ENCODE data around the gene PPP1R2. TPM values are rescaled to one million over a fixed set of nuclear protein-coding genes. Genes with fewer than 3 reads are reported as not detected.

PPP1R2 gene
- total and polyA plus RNA-seq, 2 of the 13 experiments (the other 11 are each of a cell fraction or from before 2014, with no cell fraction given) = 36.5 to 86.5 TPM

DNA sequence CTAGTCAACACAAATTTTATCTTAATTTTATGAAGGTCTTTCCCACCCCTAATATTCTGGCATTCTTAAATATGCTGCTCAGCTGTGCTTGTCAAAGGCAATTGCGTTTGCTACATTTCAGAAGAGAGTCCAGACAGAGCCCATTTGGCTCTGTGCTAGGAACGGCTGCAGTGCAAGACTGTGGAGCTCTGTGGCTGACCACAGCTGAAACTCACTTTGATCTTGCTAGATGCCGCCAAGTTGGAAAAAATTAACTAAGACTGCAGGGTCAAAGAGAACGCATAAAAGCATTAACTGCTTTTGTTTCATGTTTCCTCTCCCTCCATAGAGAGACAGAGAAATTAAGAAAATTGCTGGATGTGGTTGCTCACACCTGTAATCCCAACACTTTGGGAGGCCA lies 7.6 kb upstream of the PPP1R2 start (continued):
- TF ChIP-seq ZKSCAN5 (CRISPR knock-in tag; IDR thresholded peaks at IDR 0.05) (no peak), SETDB1 (CRISPR knock-in tag; IDR thresholded peaks at IDR 0.05; ENCODE audit: borderline replicate concordance) (no peak), ZSCAN20 (CRISPR knock-in tag; IDR thresholded peaks at IDR 0.05; ENCODE audit: borderline replicate concordance) (no peak), SOX5 (CRISPR knock-in tag; IDR thresholded peaks at IDR 0.05; ENCODE audit: borderline replicate concordance) (peak; percentile 71; the same call in 1 of the 2 replicates), ZNF777 (CRISPR knock-in tag; IDR thresholded peaks at IDR 0.05) (no peak), RFXANK (CRISPR knock-in tag; IDR thresholded peaks at IDR 0.05) (no peak), ZNF597 (CRISPR knock-in tag; IDR thresholded peaks at IDR 0.05) (no peak), PHF8 (CRISPR knock-in tag; IDR thresholded peaks at IDR 0.05) (no peak), LCORL (IDR thresholded peaks at IDR 0.05) (no peak), LCORL (CRISPR knock-in tag; IDR thresholded peaks at IDR 0.05) (no peak), ZMAT3 (CRISPR knock-in tag; conservative IDR thresholded peaks at IDR 0.05) (no peak), SMAD3 (CRISPR knock-in tag; IDR thresholded peaks at IDR 0.05) (no peak), REL (CRISPR knock-in tag; conservative IDR thresholded peaks at IDR 0.05) (no peak), FOSL2 (CRISPR knock-in tag; IDR thresholded peaks at IDR 0.05) (0 out of 2 replicates have a peak, but pooled peaks have one; percentile 5), CERS6 (CRISPR knock-in tag; IDR thresholded peaks at IDR 0.05) (no peak), SRSF4 (IDR thresholded peaks at IDR 0.05; ENCODE audit: low read depth, low read length, poor library complexity, severe bottlenecking) (no peak), PLRG1 (conservative IDR thresholded peaks at IDR 0.05) (no peak), JUN (CRISPR knock-in tag; IDR thresholded peaks at IDR 0.05) (no peak), HNF4A (CRISPR knock-in tag; IDR thresholded peaks at IDR 0.05) (peak; percentile 30; the same call in 1 of the 2 replicates), IKZF1 (IDR thresholded peaks at IDR 0.05) (no peak), MED1 (CRISPR knock-in tag; IDR thresholded peaks at IDR 0.05) (0 out of 2 replicates have a peak, but pooled peaks have one; percentile 37), MIXL1 (CRISPR knock-in tag; IDR thresholded peaks at IDR 0.05) (no peak), ELF3 (CRISPR knock-in tag; IDR thresholded peaks at IDR 0.05) (no peak)
- TF ChIP-seq, protein P1, sequence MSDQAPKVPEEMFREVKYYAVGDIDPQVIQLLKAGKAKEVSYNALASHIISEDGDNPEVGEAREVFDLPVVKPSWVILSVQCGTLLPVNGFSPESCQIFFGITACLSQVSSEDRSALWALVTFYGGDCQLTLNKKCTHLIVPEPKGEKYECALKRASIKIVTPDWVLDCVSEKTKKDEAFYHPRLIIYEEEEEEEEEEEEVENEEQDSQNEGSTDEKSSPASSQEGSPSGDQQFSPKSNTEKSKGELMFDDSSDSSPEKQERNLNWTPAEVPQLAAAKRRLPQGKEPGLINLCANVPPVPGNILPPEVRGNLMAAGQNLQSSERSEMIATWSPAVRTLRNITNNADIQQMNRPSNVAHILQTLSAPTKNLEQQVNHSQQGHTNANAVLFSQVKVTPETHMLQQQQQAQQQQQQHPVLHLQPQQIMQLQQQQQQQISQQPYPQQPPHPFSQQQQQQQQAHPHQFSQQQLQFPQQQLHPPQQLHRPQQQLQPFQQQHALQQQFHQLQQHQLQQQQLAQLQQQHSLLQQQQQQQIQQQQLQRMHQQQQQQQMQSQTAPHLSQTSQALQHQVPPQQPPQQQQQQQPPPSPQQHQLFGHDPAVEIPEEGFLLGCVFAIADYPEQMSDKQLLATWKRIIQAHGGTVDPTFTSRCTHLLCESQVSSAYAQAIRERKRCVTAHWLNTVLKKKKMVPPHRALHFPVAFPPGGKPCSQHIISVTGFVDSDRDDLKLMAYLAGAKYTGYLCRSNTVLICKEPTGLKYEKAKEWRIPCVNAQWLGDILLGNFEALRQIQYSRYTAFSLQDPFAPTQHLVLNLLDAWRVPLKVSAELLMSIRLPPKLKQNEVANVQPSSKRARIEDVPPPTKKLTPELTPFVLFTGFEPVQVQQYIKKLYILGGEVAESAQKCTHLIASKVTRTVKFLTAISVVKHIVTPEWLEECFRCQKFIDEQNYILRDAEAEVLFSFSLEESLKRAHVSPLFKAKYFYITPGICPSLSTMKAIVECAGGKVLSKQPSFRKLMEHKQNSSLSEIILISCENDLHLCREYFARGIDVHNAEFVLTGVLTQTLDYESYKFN (CRISPR knock-in tag; conservative IDR thresholded peaks at IDR 0.05) = peak; percentile 55
- TF ChIP-seq, protein P2, sequence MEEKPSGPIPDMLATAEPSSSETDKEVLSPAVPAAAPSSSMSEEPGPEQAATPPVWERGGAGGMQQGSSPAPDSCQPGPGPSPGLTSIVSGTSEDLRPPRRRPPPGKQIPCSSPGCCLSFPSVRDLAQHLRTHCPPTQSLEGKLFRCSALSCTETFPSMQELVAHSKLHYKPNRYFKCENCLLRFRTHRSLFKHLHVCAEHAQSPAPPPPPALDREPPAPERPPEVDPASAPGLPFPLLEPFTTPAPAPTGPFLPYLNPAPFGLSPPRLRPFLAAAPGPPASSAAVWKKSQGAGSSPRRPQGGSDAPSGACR (CRISPR knock-in tag; IDR thresholded peaks at IDR 0.05) = no peak
- TF ChIP-seq, protein P3, sequence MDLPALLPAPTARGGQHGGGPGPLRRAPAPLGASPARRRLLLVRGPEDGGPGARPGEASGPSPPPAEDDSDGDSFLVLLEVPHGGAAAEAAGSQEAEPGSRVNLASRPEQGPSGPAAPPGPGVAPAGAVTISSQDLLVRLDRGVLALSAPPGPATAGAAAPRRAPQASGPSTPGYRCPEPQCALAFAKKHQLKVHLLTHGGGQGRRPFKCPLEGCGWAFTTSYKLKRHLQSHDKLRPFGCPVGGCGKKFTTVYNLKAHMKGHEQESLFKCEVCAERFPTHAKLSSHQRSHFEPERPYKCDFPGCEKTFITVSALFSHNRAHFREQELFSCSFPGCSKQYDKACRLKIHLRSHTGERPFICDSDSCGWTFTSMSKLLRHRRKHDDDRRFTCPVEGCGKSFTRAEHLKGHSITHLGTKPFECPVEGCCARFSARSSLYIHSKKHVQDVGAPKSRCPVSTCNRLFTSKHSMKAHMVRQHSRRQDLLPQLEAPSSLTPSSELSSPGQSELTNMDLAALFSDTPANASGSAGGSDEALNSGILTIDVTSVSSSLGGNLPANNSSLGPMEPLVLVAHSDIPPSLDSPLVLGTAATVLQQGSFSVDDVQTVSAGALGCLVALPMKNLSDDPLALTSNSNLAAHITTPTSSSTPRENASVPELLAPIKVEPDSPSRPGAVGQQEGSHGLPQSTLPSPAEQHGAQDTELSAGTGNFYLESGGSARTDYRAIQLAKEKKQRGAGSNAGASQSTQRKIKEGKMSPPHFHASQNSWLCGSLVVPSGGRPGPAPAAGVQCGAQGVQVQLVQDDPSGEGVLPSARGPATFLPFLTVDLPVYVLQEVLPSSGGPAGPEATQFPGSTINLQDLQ (CRISPR knock-in tag; IDR thresholded peaks at IDR 0.05) = no peak
